Loucy (cell line): ENCODE measurements around the gene TACC2.

Source experiments
- H2AFZ ChIP-seq: fragments of 200-600 bp; sonication (generic); 2 replicates; pipeline ENCODE4 v1.6.0; 2016; ENCODE audit warnings: antibody characterized with exemption, mild to moderate bottlenecking, low read length, moderate library complexity
- H3F3A ChIP-seq: fragments of 200-600 bp; 2 replicates; pipeline ENCODE4 v1.6.0; 2016; ENCODE audit warnings: antibody characterized with exemption, low read depth, mild to moderate bottlenecking
- H3K27me3 ChIP-seq: fragments of 200-600 bp; sonication (generic); 2 replicates; pipeline ENCODE4 v1.6.1; 2014; ENCODE audit warnings: low read length, mild to moderate bottlenecking; ENCODE audit not compliant: insufficient read depth, poor library complexity, severe bottlenecking
- H3K36me3 ChIP-seq: fragments of 200-600 bp; sonication (generic); 2 replicates; pipeline ENCODE4 v1.6.1; 2016; ENCODE audit warnings: low read length; ENCODE audit not compliant: insufficient read depth
- H3K4me1 ChIP-seq: fragments of 200-600 bp; sonication (generic); 2 replicates; pipeline ENCODE4 v1.5.1; 2014; ENCODE audit warnings: low read length, mild to moderate bottlenecking; ENCODE audit not compliant: insufficient read depth, poor library complexity, severe bottlenecking
- H3K4me2 ChIP-seq: fragments of 200-600 bp; sonication (generic); 2 replicates; pipeline ENCODE4 v1.6.0; 2014; ENCODE audit warnings: antibody characterized with exemption, low read length, low read depth, mild to moderate bottlenecking; ENCODE audit not compliant: poor library complexity, severe bottlenecking
- H3K4me3 ChIP-seq: fragments of 200-600 bp; sonication (generic); 2 replicates; pipeline ENCODE4 v1.5.1; 2014; ENCODE audit warnings: low read length, mild to moderate bottlenecking, mixed read lengths; ENCODE audit not compliant: poor library complexity, severe bottlenecking
- H3K79me2 ChIP-seq: fragments of 200-600 bp; sonication (generic); 2 replicates; pipeline ENCODE4 v1.6.1; 2014; ENCODE audit warnings: low read length; ENCODE audit not compliant: insufficient read depth
- H3K9ac ChIP-seq: fragments of 200-600 bp; sonication (generic); 2 replicates; pipeline ENCODE4 v1.6.0; 2014; ENCODE audit warnings: mild to moderate bottlenecking, low read depth, low read length, moderate library complexity; ENCODE audit not compliant: poor library complexity, severe bottlenecking
- H3K9me2 ChIP-seq: fragments of 200-600 bp; sonication (generic); replicated peaks from 2 replicates; pipeline ENCODE4 v1.6.1; 2016; ENCODE audit warnings: low read depth, low read length, mixed read lengths
- H3K9me3 ChIP-seq: fragments of 200-600 bp; sonication (generic); 2 replicates; pipeline ENCODE4 v1.6.1; 2014; ENCODE audit warnings: mild to moderate bottlenecking, antibody characterized with exemption, low read length, low read depth; ENCODE audit not compliant: insufficient read depth
- H4K20me1 ChIP-seq: fragments of 200-600 bp; sonication (generic); 2 replicates; pipeline ENCODE4 v1.6.0; 2014; ENCODE audit warnings: antibody characterized with exemption, low read length, mild to moderate bottlenecking; ENCODE audit not compliant: insufficient read depth, poor library complexity, severe bottlenecking
- EZH2phosphoT487 ChIP-seq: fragments of 200-600 bp; IDR thresholded peaks from 2 replicates; pipeline ENCODE4 v1.6.1; 2018; ENCODE audit warnings: antibody characterized with exemption, mild to moderate bottlenecking, moderate library complexity, borderline replicate concordance
- TF ChIP-seq, protein P1 (sequence below): fragments of 200-600 bp; sonication (generic); conservative IDR thresholded peaks from 2 replicates; pipeline ENCODE4 v1.5.1; 2014; ENCODE audit warnings: mild to moderate bottlenecking, antibody characterized with exemption, low read length

TACC2 gene

DNA sequence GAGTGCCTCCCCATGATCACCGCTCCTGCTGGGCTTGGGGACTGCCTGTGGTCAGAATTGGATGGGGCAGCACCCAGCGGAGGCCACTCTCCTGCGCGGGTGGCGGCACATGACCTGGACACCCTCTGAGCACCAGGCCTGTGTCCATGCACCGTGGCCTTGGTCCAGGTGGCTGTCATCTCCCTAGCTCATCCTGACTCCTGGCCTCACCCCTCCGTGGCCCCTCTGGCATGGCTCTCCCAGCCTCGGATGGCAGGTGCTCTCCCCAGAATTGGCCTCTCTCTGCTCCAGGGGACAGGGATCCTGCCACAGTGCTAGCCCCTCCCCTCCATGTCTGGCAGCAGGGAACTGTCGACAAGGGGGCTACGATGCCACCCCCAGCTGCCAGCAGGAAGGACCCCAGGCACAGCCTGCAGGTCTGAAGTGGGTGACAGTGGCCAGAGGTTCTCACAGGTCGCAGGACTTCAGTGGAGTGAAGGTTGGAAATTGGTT, 244.9 kb downstream of the TACC2 start:
- no peaks in the 10 kb centered on the region for H3K27me3 ChIP-seq
- no peak overlapping the region for H3K9ac ChIP-seq
- no peaks in the 10 kb centered on the region for H3K9me2 ChIP-seq
- H3K79me2 ChIP-seq: no peaks in the 10 kb centered on the region
- no peak overlapping the region for H3K4me2 ChIP-seq
- H3K4me1 ChIP-seq: no peaks in the 10 kb centered on the region
- no peaks in the 10 kb centered on the region for H3F3A ChIP-seq
- no peaks in the 10 kb centered on the region for H3K36me3 ChIP-seq
- no peaks in the 10 kb centered on the region for H4K20me1 ChIP-seq
- no peak overlapping the region for H3K4me3 ChIP-seq
- no peak overlapping the region for H2AFZ ChIP-seq
- H3K9me3 ChIP-seq: no peaks in the 10 kb centered on the region; the same call in 1 of the 2 replicates
- TF ChIP-seq, protein P1, sequence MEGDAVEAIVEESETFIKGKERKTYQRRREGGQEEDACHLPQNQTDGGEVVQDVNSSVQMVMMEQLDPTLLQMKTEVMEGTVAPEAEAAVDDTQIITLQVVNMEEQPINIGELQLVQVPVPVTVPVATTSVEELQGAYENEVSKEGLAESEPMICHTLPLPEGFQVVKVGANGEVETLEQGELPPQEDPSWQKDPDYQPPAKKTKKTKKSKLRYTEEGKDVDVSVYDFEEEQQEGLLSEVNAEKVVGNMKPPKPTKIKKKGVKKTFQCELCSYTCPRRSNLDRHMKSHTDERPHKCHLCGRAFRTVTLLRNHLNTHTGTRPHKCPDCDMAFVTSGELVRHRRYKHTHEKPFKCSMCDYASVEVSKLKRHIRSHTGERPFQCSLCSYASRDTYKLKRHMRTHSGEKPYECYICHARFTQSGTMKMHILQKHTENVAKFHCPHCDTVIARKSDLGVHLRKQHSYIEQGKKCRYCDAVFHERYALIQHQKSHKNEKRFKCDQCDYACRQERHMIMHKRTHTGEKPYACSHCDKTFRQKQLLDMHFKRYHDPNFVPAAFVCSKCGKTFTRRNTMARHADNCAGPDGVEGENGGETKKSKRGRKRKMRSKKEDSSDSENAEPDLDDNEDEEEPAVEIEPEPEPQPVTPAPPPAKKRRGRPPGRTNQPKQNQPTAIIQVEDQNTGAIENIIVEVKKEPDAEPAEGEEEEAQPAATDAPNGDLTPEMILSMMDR: no peak
- TF ChIP-seq EZH2phosphoT487: no peak

DNA sequence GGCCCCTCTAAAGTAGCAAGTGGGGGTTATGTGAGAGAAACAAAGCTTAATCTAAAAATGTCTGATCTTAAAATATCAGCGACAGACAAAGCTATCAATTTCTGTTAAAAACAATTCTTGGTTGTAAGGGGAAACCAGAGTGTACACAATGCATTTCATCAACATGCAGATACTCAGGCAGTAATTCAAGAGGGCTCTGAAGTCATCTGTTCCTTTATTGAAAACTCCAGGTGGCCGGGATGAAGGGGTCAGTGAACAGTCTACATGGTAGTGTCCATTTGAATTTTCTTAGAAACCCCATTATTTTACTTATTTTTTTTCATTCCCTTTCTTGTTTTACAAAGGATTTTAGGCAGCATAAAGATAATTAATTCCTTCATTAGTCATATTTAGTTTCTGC, 245.5 kb downstream of the TACC2 start:
- H2AFZ ChIP-seq: no peak overlapping the region
- no peak overlapping the region for H3K4me3 ChIP-seq
- no peak overlapping the region for H3K9ac ChIP-seq
- no peaks in the 10 kb centered on the region for H3F3A ChIP-seq
- no peaks in the 10 kb centered on the region for H4K20me1 ChIP-seq
- H3K4me1 ChIP-seq: no peaks in the 10 kb centered on the region
- no peaks in the 10 kb centered on the region for H3K36me3 ChIP-seq
- H3K4me2 ChIP-seq: no peak overlapping the region
- H3K9me2 ChIP-seq: no peaks in the 10 kb centered on the region
- H3K9me3 ChIP-seq: no peaks in the 10 kb centered on the region; the same call in 1 of the 2 replicates
- H3K79me2 ChIP-seq: no peaks in the 10 kb centered on the region
- H3K27me3 ChIP-seq: no peaks in the 10 kb centered on the region
- TF ChIP-seq, protein P1: no peak
- TF ChIP-seq EZH2phosphoT487: no peak

DNA sequence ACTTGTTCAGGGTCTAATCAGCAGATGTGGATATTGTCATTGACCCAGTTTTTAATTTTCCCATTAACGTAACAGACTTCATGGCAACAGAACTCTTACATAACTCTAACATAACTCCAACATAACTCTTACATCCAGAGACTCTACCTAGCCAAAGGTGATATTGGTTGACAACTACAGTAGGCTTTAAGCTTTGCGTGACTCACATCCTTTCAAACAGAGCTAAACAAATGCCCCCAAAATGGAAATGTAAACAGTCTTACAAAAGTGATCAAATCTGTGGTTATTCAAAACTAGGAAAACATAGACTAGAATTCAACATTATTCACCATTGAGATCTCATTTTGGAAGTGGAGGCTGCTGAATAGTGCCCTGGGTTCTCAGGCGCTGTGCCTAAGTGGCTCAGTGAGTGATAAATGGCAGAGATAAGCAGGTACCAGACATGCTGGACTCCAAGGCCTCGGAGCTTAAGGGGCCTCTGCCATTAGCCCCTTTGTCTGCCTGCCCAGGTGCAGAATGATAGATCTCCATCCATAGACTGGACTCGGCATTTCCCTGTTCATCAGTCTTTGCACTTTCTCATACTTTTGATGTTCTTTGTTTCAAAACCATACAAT, 247.8 kb downstream of the TACC2 start:
- H2AFZ ChIP-seq: no peak overlapping the region
- H3K4me2 ChIP-seq: no peak overlapping the region
- no peak overlapping the region for H3K9ac ChIP-seq
- no peaks in the 10 kb centered on the region for H3F3A ChIP-seq
- no peak overlapping the region for H3K4me3 ChIP-seq
- no peaks in the 10 kb centered on the region for H3K4me1 ChIP-seq
- H3K9me2 ChIP-seq: no peaks in the 10 kb centered on the region
- no peaks in the 10 kb centered on the region for H3K79me2 ChIP-seq
- TF ChIP-seq, protein P1: no peak
- TF ChIP-seq EZH2phosphoT487: no peak
- no peaks in the 10 kb centered on the region for H3K36me3 ChIP-seq
- no peaks in the 10 kb centered on the region; the same call in 1 of the 2 replicates for H3K9me3 ChIP-seq
- H4K20me1 ChIP-seq: no peaks in the 10 kb centered on the region
- H3K27me3 ChIP-seq: no peaks in the 10 kb centered on the region
